SH-SY5Y (cell line): Measurements from ENCODE around the gene SH3GL3.

ENCODE experiments used
- GATA2 ChIP-seq: IDR thresholded peaks from 2 replicates; pipeline ENCODE4 v1.6.1; 2011; ENCODE audit warnings: mild to moderate bottlenecking, low read depth, low read length
- GATA3 ChIP-seq: IDR thresholded peaks from 2 replicates; pipeline ENCODE4 v1.6.1; 2011; ENCODE audit warnings: low read depth, mild to moderate bottlenecking, low read length, moderate library complexity

GRCh38 chr15:83498374-83498773, 51.2 kb downstream of the SH3GL3 start:
- no peak for TF ChIP-seq GATA3
- no peak for TF ChIP-seq GATA2
